Immature natural killer cell (primary cell): ENCODE results near the gene CUL9. TPM values are rescaled to one million over a fixed set of nuclear protein-coding genes. Genes with fewer than 3 reads are reported as not detected.
A peak's percentile ranks its signal among the peaks of the same experiment; 100 is the strongest.

Experiments used
- DNase-seq, 3 donors: peaks; one replicate each; pipeline ENCODE4 v3.0.0; 2022; ENCODE audit warnings: mixed read lengths in 1 of 3
- H3K27ac Mint-ChIP-seq, 6 donors: one replicate each; pipeline ENCODE4 v1.8.0; 2020; ENCODE audit warnings: mixed read lengths in 6 of 6, mild to moderate bottlenecking in 5 of 6, inconsistent platforms in 4 of 6, moderate library complexity in 3 of 6
- H3K27me3 Mint-ChIP-seq, 3 donors: one replicate each; pipeline ENCODE4 v1.8.0; 2020 to 2021; ENCODE audit warnings: low read depth in 3 of 3, mild to moderate bottlenecking in 3 of 3, mixed read lengths in 3 of 3, moderate library complexity in 3 of 3, inconsistent platforms in 1 of 3
- H3K36me3 Mint-ChIP-seq, 3 donors: one replicate each; pipeline ENCODE4 v1.8.0; 2020; ENCODE audit warnings: mixed read lengths in 3 of 3, inconsistent platforms in 2 of 3, mild to moderate bottlenecking in 2 of 3
- H3K4me1 Mint-ChIP-seq, 2 donors: one replicate each; pipeline ENCODE4 v1.8.0; 2020; ENCODE audit warnings: inconsistent platforms in 2 of 2, mild to moderate bottlenecking in 2 of 2, mixed read lengths in 2 of 2, moderate library complexity in 1 of 2
- H3K4me3 Mint-ChIP-seq, 5 donors: one replicate each; pipeline ENCODE4 v1.8.0; 2020; ENCODE audit warnings: mild to moderate bottlenecking in 5 of 5, mixed read lengths in 5 of 5, inconsistent platforms in 3 of 5, moderate library complexity in 3 of 5
- H3K9me3 Mint-ChIP-seq, 6 donors: one replicate each; pipeline ENCODE4 v1.8.0; 2020; ENCODE audit warnings: mild to moderate bottlenecking in 6 of 6, mixed read lengths in 6 of 6, inconsistent platforms in 4 of 6, moderate library complexity in 3 of 6
- polyA plus RNA-seq, 3 donors: library from polyadenylated mRNA; unstranded; fragments of 300-500 nt; fragmentation: Illumina TruSeq; gene quantifications; one replicate each; pipeline ENCODE4 v1.2.3, GENCODE V29; 2021

The CUL9 gene
- polyA plus RNA-seq, 3 donors from 2014 or later: 2.2 to 8.5 (median 4.4) TPM

- peaks cover 0 to 9% (median 0%) of the 10 kb centered on the region in 3 donors for H3K36me3 Mint-ChIP-seq
- no peak overlapping the region for H3K4me3 Mint-ChIP-seq
- peak; percentile 58 to 65 (median 63) for DNase-seq
- H3K27ac Mint-ChIP-seq: peak overlapping the region in 1 of 6 donors; percentile 18
- H3K9me3 Mint-ChIP-seq: no peaks in the 10 kb centered on the region
- peaks cover 3 to 7% (median 7%) of the 10 kb centered on the region in 3 donors for H3K27me3 Mint-ChIP-seq
- H3K4me1 Mint-ChIP-seq: peaks cover 0 to 4% of the 10 kb centered on the region in 2 donors
Measured at GRCh38 chr6:43263314-43264178, 81.5 kb downstream of the CUL9 start.

GRCh38 chr6:43264599-43265145, 82.7 kb downstream of the CUL9 start:
- no peak for DNase-seq
- Mint-ChIP-seq H3K27me3 (peaks cover 5 to 11% (median 9%) of the 10 kb centered on the region in 3 donors), H3K4me3 (no peak overlapping the region), H3K36me3 (peaks cover 0 to 9% (median 0%) of the 10 kb centered on the region in 3 donors), H3K9me3 (no peaks in the 10 kb centered on the region), H3K27ac (no peak overlapping the region), H3K4me1 (peaks cover 8 to 9% of the 10 kb centered on the region in 2 donors)

- Mint-ChIP-seq H3K27me3 (peaks cover 7 to 15% (median 11%) of the 10 kb centered on the region in 3 donors), H3K36me3 (peaks cover 0 to 9% (median 0%) of the 10 kb centered on the region in 3 donors), H3K27ac (no peak overlapping the region), H3K9me3 (no peaks in the 10 kb centered on the region), H3K4me3 (no peak overlapping the region), H3K4me1 (peaks cover 8 to 12% of the 10 kb centered on the region in 2 donors)
- no peak for DNase-seq
Measured at GRCh38 chr6:43265564-43265963, 83.6 kb downstream of the CUL9 start.

GRCh38 chr6:43267619-43268354, 85.8 kb downstream of the CUL9 start:
- DNase-seq: no peak
- Mint-ChIP-seq H3K9me3 (no peaks in the 10 kb centered on the region), H3K4me3 (peak overlapping the region in 1 of 5 donors; percentile 7), H3K4me1 (peaks cover 8 to 12% of the 10 kb centered on the region in 2 donors), H3K27me3 (peaks cover 7 to 18% (median 13%) of the 10 kb centered on the region in 3 donors), H3K36me3 (peaks cover 0 to 5% (median 0%) of the 10 kb centered on the region in 3 donors), H3K27ac (no peak overlapping the region)

- Mint-ChIP-seq H3K4me3 (peak overlapping the region in 1 of 5 donors; percentile 81), H3K9me3 (no peaks in the 10 kb centered on the region), H3K36me3 (peaks cover 0 to 5% (median 0%) of the 10 kb centered on the region in 3 donors), H3K27me3 (peaks cover 7 to 18% (median 13%) of the 10 kb centered on the region in 3 donors), H3K4me1 (peaks cover 8 to 12% of the 10 kb centered on the region in 2 donors), H3K27ac (no peak overlapping the region)
- DNase-seq: no peak
Measured at GRCh38 chr6:43268355-43268700, 86.3 kb downstream of the CUL9 start.

- no peak for DNase-seq
- peak overlapping the region; percentile 74 to 81 (median 81) for H3K4me3 Mint-ChIP-seq
- H3K9me3 Mint-ChIP-seq: no peaks in the 10 kb centered on the region
- H3K27me3 Mint-ChIP-seq: peaks cover 7 to 15% (median 10%) of the 10 kb centered on the region in 3 donors
- H3K4me1 Mint-ChIP-seq: peaks cover 8 to 10% of the 10 kb centered on the region in 2 donors
- H3K36me3 Mint-ChIP-seq: peaks cover 0 to 5% (median 0%) of the 10 kb centered on the region in 3 donors
- no peak overlapping the region for H3K27ac Mint-ChIP-seq
Measured at GRCh38 chr6:43268782-43269272, 86.8 kb downstream of the CUL9 start.

- Mint-ChIP-seq H3K4me1 (peaks cover 8 to 14% of the 10 kb centered on the region in 2 donors), H3K4me3 (peak overlapping the region; percentile 74 to 81 (median 81)), H3K36me3 (peaks cover 0 to 5% (median 0%) of the 10 kb centered on the region in 3 donors), H3K27me3 (peaks cover 7 to 15% (median 12%) of the 10 kb centered on the region in 3 donors), H3K9me3 (no peaks in the 10 kb centered on the region), H3K27ac (peak overlapping the region in 1 of 6 donors; percentile 64)
- DNase-seq: peak; percentile 31 to 42 (median 37)
Measured at GRCh38 chr6:43269273-43270007, 87.4 kb downstream of the CUL9 start.

GRCh38 chr6:43271103-43271815, 89.3 kb downstream of the CUL9 start:
- peaks cover 7 to 15% (median 10%) of the 10 kb centered on the region in 3 donors for H3K27me3 Mint-ChIP-seq
- peaks cover 14 to 22% of the 10 kb centered on the region in 2 donors for H3K4me1 Mint-ChIP-seq
- peaks cover 0 to 5% (median 0%) of the 10 kb centered on the region in 3 donors for H3K36me3 Mint-ChIP-seq
- DNase-seq: no peak
- no peaks in the 10 kb centered on the region for H3K9me3 Mint-ChIP-seq
- no peak overlapping the region for H3K27ac Mint-ChIP-seq
- peak overlapping the region in 2 of 5 donors; percentile 18 to 38 for H3K4me3 Mint-ChIP-seq

- Mint-ChIP-seq H3K27ac (no peak overlapping the region), H3K4me3 (no peak overlapping the region), H3K4me1 (peaks cover 21 to 23% of the 10 kb centered on the region in 2 donors)
Measured at GRCh38 chr6:43271944-43272343, 89.9 kb downstream of the CUL9 start.

GRCh38 chr6:43273707-43274106, 91.7 kb downstream of the CUL9 start:
- Mint-ChIP-seq H3K36me3 (no peaks in the 10 kb centered on the region), H3K27me3 (peaks cover 9 to 21% (median 12%) of the 10 kb centered on the region in 3 donors), H3K4me3 (peak overlapping the region in 2 of 5 donors; percentile 12 to 15), H3K9me3 (no peaks in the 10 kb centered on the region), H3K27ac (no peak overlapping the region), H3K4me1 (peaks cover 25 to 34% of the 10 kb centered on the region in 2 donors)
- no peak for DNase-seq

More at GRCh38 chr6:43271944-43272343, 89.9 kb downstream of the CUL9 start:
- no peak for DNase-seq
- Mint-ChIP-seq H3K36me3 (peaks cover 0 to 5% (median 0%) of the 10 kb centered on the region in 3 donors), H3K9me3 (no peaks in the 10 kb centered on the region), H3K27me3 (peaks cover 7 to 16% (median 10%) of the 10 kb centered on the region in 3 donors)
